Stimulated activated CD4-positive, alpha-beta T cell treated with anti-CD3 and anti-CD28 coated beads, Interleukin-1b, Interleukin-23, amount 100 ng/mL, for 48 hours (primary cell): Measurements from ENCODE around the gene KLF5.
"Not testable (repeated sequence)": the region's sequence is repeated elsewhere in the genome, so short reads cannot be mapped to it uniquely, and the experiment has no call there.

ENCODE experiments used
- DNase-seq: peaks from one replicate; pipeline ENCODE4 v3.0.0-alpha.2; 2020

KLF5 gene

GRCh38 chr13:73058736-73059459 lies at the start of gene KLF5:
Gene KLF5 (plus strand): TSS chr13:73059005. CDS start chr13:73059328, 323 bp downstream.
- peak; percentile 95 for DNase-seq

- DNase-seq, result no peak
Observed at GRCh38 chr13:73011751-73012150, 47.1 kb upstream of the KLF5 start.

GRCh38 chr13:73015805-73016204 lies 43.0 kb upstream of the KLF5 start:
- DNase-seq, result no peak

GRCh38 chr13:73018336-73018735 lies 40.5 kb upstream of the KLF5 start:
- DNase-seq, result no peak

- DNase-seq, result no peak
Observed at GRCh38 chr13:73025217-73026012, 33.4 kb upstream of the KLF5 start.

GRCh38 chr13:73034901-73035300 lies 23.9 kb upstream of the KLF5 start:
- DNase-seq, result no peak

GRCh38 chr13:73035660-73036059 lies 23.1 kb upstream of the KLF5 start:
- no peak for DNase-seq

GRCh38 chr13:73036566-73036965 lies 22.2 kb upstream of the KLF5 start:
- no peak for DNase-seq

- no peak for DNase-seq
Observed at GRCh38 chr13:73038064-73038463, 20.7 kb upstream of the KLF5 start.

GRCh38 chr13:73039201-73040108 lies 19.4 kb upstream of the KLF5 start:
- no peak for DNase-seq

GRCh38 chr13:73040484-73040883 lies 18.3 kb upstream of the KLF5 start:
- DNase-seq, result no peak

GRCh38 chr13:73040968-73041596 lies 17.7 kb upstream of the KLF5 start:
- DNase-seq, result no peak

GRCh38 chr13:73045031-73045430 lies 13.8 kb upstream of the KLF5 start:
- DNase-seq, result no peak

- not testable (repeated sequence) for DNase-seq
Observed at GRCh38 chr13:73048615-73049014, 10.2 kb upstream of the KLF5 start.

GRCh38 chr13:73054712-73055111 lies 4.1 kb upstream of the KLF5 start:
- no peak for DNase-seq

GRCh38 chr13:73055813-73056564 lies 2.8 kb upstream of the KLF5 start:
- no peak for DNase-seq

GRCh38 chr13:73056565-73056962 lies 2.2 kb upstream of the KLF5 start:
- no peak for DNase-seq

- DNase-seq, result no peak
Observed at GRCh38 chr13:73057284-73058063, 1.3 kb upstream of the KLF5 start.

GRCh38 chr13:73058064-73058313 lies 816 bp upstream of the KLF5 start:
- no peak for DNase-seq

- no peak for DNase-seq
Observed at GRCh38 chr13:73058432-73058735, 421 bp upstream of the KLF5 start.

GRCh38 chr13:73059460-73060250 lies 850 bp downstream of the KLF5 start:
- peak; percentile 25 for DNase-seq
